Neural cell (in vitro differentiated cells): Measurements from ENCODE around the gene DEFB132. TPM values are rescaled to one million over a fixed set of nuclear protein-coding genes. Genes with fewer than 3 reads are reported as not detected.

Source experiments
- H2AFZ ChIP-seq: fragments of 200-600, 300-800 bp; sonication (generic), shearing (Covaris generic); 2 replicates; pipeline ENCODE4 v1.6.0; 2014; ENCODE audit warnings: low read depth, mild to moderate bottlenecking, antibody characterized with exemption, low read length, moderate library complexity
- H3F3A ChIP-seq: fragments of 200-600 bp; shearing (Covaris generic); 2 replicates; pipeline ENCODE4 v1.6.1; 2016; ENCODE audit warnings: mild to moderate bottlenecking, moderate library complexity, mixed read lengths, antibody characterized with exemption, low read length; ENCODE audit not compliant: insufficient read depth, poor library complexity, severe bottlenecking
- H3K27ac ChIP-seq: fragments of 200-600, 300-800 bp; sonication (generic), shearing (Covaris generic); 2 replicates; pipeline ENCODE4 v1.5.1; 2014; ENCODE audit warnings: mild to moderate bottlenecking, low read length, moderate library complexity
- H3K27me3 ChIP-seq: fragments of 300-800, 200-600 bp; sonication (generic), shearing (Covaris generic); 2 replicates; pipeline ENCODE4 v1.6.0; 2014; ENCODE audit warnings: mild to moderate bottlenecking, low read depth, low read length, moderate library complexity; ENCODE audit not compliant: insufficient read depth
- H3K36me3 ChIP-seq: fragments of 300-800, 200-600 bp; sonication (generic), shearing (Covaris generic); 2 replicates; pipeline ENCODE4 v1.5.1; 2014; ENCODE audit warnings: mild to moderate bottlenecking, antibody characterized with exemption, low read length, moderate library complexity; ENCODE audit not compliant: insufficient read depth
- H3K4me2 ChIP-seq: fragments of 300-800, 200-600 bp; sonication (generic), shearing (Covaris generic); 2 replicates; pipeline ENCODE4 v1.6.0; 2014; ENCODE audit warnings: mild to moderate bottlenecking, low read length
- H3K4me3 ChIP-seq: fragments of 300-800, 200-600 bp; sonication (generic), shearing (Covaris generic); 2 replicates; pipeline ENCODE4 v1.5.1; 2014; ENCODE audit warnings: mild to moderate bottlenecking, low read length, moderate library complexity
- H3K79me2 ChIP-seq: fragments of 200-600 bp; shearing (Covaris generic); replicated peaks from 2 replicates; pipeline ENCODE4 v1.6.0; 2014; ENCODE audit warnings: mild to moderate bottlenecking, low read length, moderate library complexity; ENCODE audit not compliant: insufficient read depth
- H3K9ac ChIP-seq: fragments of 300-800, 200-600 bp; sonication (generic), shearing (Covaris generic); 2 replicates; pipeline ENCODE4 v1.6.1; 2016; ENCODE audit warnings: mild to moderate bottlenecking, low read length, mixed read lengths
- H3K9me2 ChIP-seq: fragments of 200-600 bp; shearing (Covaris generic); 2 replicates; pipeline ENCODE4 v1.6.1; 2016; ENCODE audit warnings: mild to moderate bottlenecking, low read length, mixed read lengths; ENCODE audit not compliant: insufficient read depth
- H3K9me3 ChIP-seq: fragments of 200-600, 300-800 bp; sonication (generic), shearing (Covaris generic); 2 replicates; pipeline ENCODE4 v1.6.1; 2016; ENCODE audit warnings: mild to moderate bottlenecking, mixed run types, low read length, moderate library complexity, mixed read lengths
- H4K20me1 ChIP-seq: fragments of 200-600 bp; shearing (Covaris generic); 2 replicates; pipeline ENCODE4 v1.6.1; 2016; ENCODE audit warnings: mild to moderate bottlenecking, mixed run types; ENCODE audit not compliant: insufficient read depth
- EP300 ChIP-seq: fragments of 450-650 bp; conservative IDR thresholded peaks from 2 replicates; pipeline ENCODE4 v1.6.1; 2014; ENCODE audit warnings: antibody characterized with exemption, mild to moderate bottlenecking, moderate library complexity; ENCODE audit not compliant: poor library complexity, severe bottlenecking
- EZH2 ChIP-seq: fragments of 200-600, 300-800 bp; shearing (Covaris generic), sonication (generic); IDR thresholded peaks from 2 replicates; pipeline ENCODE4 v1.6.1; 2014; ENCODE audit warnings: antibody characterized with exemption, low read length, borderline replicate concordance, mild to moderate bottlenecking; ENCODE audit not compliant: insufficient read depth, poor library complexity, severe bottlenecking
- MXI1 ChIP-seq: fragments of 450-650 bp; conservative IDR thresholded peaks from 2 replicates; pipeline ENCODE4 v1.6.1; 2014; ENCODE audit warnings: antibody characterized with exemption, mild to moderate bottlenecking; ENCODE audit not compliant: poor library complexity, severe bottlenecking
- POLR2AphosphoS5 ChIP-seq: IDR thresholded peaks from 2 replicates; pipeline ENCODE4 v1.6.1; 2012
- RAD21 ChIP-seq: fragments of 450-650 bp; conservative IDR thresholded peaks from 2 replicates; pipeline ENCODE4 v1.6.1; 2014; ENCODE audit warnings: antibody characterized with exemption, mild to moderate bottlenecking, moderate library complexity
- SMC3 ChIP-seq: fragments of 450-650 bp; conservative IDR thresholded peaks from 2 replicates; pipeline ENCODE4 v1.6.1; 2014; ENCODE audit warnings: antibody characterized with exemption, mild to moderate bottlenecking, moderate library complexity; ENCODE audit not compliant: poor library complexity
- TAF1 ChIP-seq: IDR thresholded peaks from 2 replicates; pipeline ENCODE4 v1.6.1; 2012; ENCODE audit warnings: low read depth
- polyA plus RNA-seq: library from polyadenylated mRNA; depleted of rRNA; stranded (reverse); fragments of >200 nt; gene quantifications from 2 replicates; pipeline ENCODE4 v1.2.3, GENCODE V29; 2014
- TF ChIP-seq, protein P1 (sequence below): fragments of 450-650 bp; IDR thresholded peaks from 2 replicates; pipeline ENCODE4 v1.5.1; 2014; ENCODE audit warnings: antibody characterized with exemption, mild to moderate bottlenecking, moderate library complexity; ENCODE audit not compliant: poor library complexity, severe bottlenecking
- TF ChIP-seq, protein P2 (sequence below): IDR thresholded peaks from 2 replicates; pipeline ENCODE4 v1.6.1; 2012; ENCODE audit warnings: borderline replicate concordance

DEFB132 gene
- polyA plus RNA-seq, 1 donor from 2014 or later = not detected

- Histone ChIP-seq H3K27ac (no peak overlapping the region), H4K20me1 (no peaks in the 10 kb centered on the region), H2AFZ (no peak overlapping the region), H3K9me3 (no peaks in the 10 kb centered on the region), H3K36me3 (no peaks in the 10 kb centered on the region), H3F3A (no peaks in the 10 kb centered on the region), H3K79me2 (no peaks in the 10 kb centered on the region), H3K4me2 (no peak overlapping the region), H3K4me3 (no peak overlapping the region), H3K27me3 (peaks cover 10% of the 10 kb centered on the region), H3K9me2 (no peaks in the 10 kb centered on the region), H3K9ac (no peak overlapping the region)
- no peak for TF ChIP-seq EP300
- no peak for TF ChIP-seq POLR2AphosphoS5
- no peak for TF ChIP-seq TAF1
- TF ChIP-seq EZH2 = no peak
- no peak for TF ChIP-seq RAD21
- TF ChIP-seq MXI1 = no peak
- TF ChIP-seq, protein P1, sequence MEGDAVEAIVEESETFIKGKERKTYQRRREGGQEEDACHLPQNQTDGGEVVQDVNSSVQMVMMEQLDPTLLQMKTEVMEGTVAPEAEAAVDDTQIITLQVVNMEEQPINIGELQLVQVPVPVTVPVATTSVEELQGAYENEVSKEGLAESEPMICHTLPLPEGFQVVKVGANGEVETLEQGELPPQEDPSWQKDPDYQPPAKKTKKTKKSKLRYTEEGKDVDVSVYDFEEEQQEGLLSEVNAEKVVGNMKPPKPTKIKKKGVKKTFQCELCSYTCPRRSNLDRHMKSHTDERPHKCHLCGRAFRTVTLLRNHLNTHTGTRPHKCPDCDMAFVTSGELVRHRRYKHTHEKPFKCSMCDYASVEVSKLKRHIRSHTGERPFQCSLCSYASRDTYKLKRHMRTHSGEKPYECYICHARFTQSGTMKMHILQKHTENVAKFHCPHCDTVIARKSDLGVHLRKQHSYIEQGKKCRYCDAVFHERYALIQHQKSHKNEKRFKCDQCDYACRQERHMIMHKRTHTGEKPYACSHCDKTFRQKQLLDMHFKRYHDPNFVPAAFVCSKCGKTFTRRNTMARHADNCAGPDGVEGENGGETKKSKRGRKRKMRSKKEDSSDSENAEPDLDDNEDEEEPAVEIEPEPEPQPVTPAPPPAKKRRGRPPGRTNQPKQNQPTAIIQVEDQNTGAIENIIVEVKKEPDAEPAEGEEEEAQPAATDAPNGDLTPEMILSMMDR = no peak
- TF ChIP-seq, protein P2, sequence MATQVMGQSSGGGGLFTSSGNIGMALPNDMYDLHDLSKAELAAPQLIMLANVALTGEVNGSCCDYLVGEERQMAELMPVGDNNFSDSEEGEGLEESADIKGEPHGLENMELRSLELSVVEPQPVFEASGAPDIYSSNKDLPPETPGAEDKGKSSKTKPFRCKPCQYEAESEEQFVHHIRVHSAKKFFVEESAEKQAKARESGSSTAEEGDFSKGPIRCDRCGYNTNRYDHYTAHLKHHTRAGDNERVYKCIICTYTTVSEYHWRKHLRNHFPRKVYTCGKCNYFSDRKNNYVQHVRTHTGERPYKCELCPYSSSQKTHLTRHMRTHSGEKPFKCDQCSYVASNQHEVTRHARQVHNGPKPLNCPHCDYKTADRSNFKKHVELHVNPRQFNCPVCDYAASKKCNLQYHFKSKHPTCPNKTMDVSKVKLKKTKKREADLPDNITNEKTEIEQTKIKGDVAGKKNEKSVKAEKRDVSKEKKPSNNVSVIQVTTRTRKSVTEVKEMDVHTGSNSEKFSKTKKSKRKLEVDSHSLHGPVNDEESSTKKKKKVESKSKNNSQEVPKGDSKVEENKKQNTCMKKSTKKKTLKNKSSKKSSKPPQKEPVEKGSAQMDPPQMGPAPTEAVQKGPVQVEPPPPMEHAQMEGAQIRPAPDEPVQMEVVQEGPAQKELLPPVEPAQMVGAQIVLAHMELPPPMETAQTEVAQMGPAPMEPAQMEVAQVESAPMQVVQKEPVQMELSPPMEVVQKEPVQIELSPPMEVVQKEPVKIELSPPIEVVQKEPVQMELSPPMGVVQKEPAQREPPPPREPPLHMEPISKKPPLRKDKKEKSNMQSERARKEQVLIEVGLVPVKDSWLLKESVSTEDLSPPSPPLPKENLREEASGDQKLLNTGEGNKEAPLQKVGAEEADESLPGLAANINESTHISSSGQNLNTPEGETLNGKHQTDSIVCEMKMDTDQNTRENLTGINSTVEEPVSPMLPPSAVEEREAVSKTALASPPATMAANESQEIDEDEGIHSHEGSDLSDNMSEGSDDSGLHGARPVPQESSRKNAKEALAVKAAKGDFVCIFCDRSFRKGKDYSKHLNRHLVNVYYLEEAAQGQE = no peak
- no peak for TF ChIP-seq SMC3
Measured at GRCh38 chr20:210809-211502, 46.6 kb upstream of the DEFB132 start.

GRCh38 chr20:214383-214782, 43.1 kb upstream of the DEFB132 start:
- Histone ChIP-seq H3K27ac (no peak overlapping the region), H4K20me1 (no peaks in the 10 kb centered on the region), H2AFZ (no peak overlapping the region), H3K4me3 (no peak overlapping the region), H3K79me2 (no peaks in the 10 kb centered on the region), H3K9me3 (no peaks in the 10 kb centered on the region), H3K9ac (no peak overlapping the region), H3F3A (no peaks in the 10 kb centered on the region), H3K9me2 (no peaks in the 10 kb centered on the region), H3K27me3 (peaks cover 9% of the 10 kb centered on the region), H3K36me3 (no peaks in the 10 kb centered on the region), H3K4me2 (no peak overlapping the region)
- TF ChIP-seq EP300 (no peak), RAD21 (no peak), MXI1 (no peak), TAF1 (no peak), SMC3 (no peak)
- TF ChIP-seq, protein P1 = no peak
